Stimulated activated CD4-positive, alpha-beta T cell treated with anti-CD3 and anti-CD28 coated beads, Interleukin-1b, Interleukin-23, amount 100 ng/mL, for 4 hours (primary cell): ENCODE data around the gene MON2.
"Not testable (repeated sequence)": the region's sequence is repeated elsewhere in the genome, so short reads cannot be mapped to it uniquely, and the experiment has no call there.

Source experiments
- DNase-seq, 2 donors: peaks; one replicate each; pipeline ENCODE4 v3.0.0-alpha.2; 2020; ENCODE audit warnings: low read depth in 2 of 2

The MON2 gene

GRCh38 chr12:62481843-62482540 is 15.4 kb downstream of the MON2 start:
- no peak for DNase-seq

- no peak for DNase-seq
Observed at GRCh38 chr12:62482769-62483168, 16.1 kb downstream of the MON2 start.

GRCh38 chr12:62484233-62484632 is 17.6 kb downstream of the MON2 start:
- DNase-seq, result no peak

- no peak for DNase-seq
Observed at GRCh38 chr12:62505786-62506185, 39.2 kb downstream of the MON2 start.

- DNase-seq, result no peak
Observed at GRCh38 chr12:62512901-62513300, 46.3 kb downstream of the MON2 start.

GRCh38 chr12:62514080-62514479 is 47.5 kb downstream of the MON2 start:
- not testable (repeated sequence) for DNase-seq

- no peak for DNase-seq
Observed at GRCh38 chr12:62516927-62517326, 50.3 kb downstream of the MON2 start.

- no peak for DNase-seq
Observed at GRCh38 chr12:62517887-62518286, 51.3 kb downstream of the MON2 start.

GRCh38 chr12:62519043-62519442 is 52.4 kb downstream of the MON2 start:
- no peak for DNase-seq

GRCh38 chr12:62520361-62520760 is 53.7 kb downstream of the MON2 start:
- DNase-seq, result no peak

GRCh38 chr12:62522984-62523383 is 56.4 kb downstream of the MON2 start:
- no peak for DNase-seq

- no peak for DNase-seq
Observed at GRCh38 chr12:62523619-62524018, 57.0 kb downstream of the MON2 start.

- no peak for DNase-seq
Observed at GRCh38 chr12:62525271-62525670, 58.6 kb downstream of the MON2 start.

- DNase-seq, result no peak
Observed at GRCh38 chr12:62530596-62530995, 64.0 kb downstream of the MON2 start.

- DNase-seq, result no peak
Observed at GRCh38 chr12:62532333-62532732, 65.7 kb downstream of the MON2 start.

GRCh38 chr12:62533087-62533754 is 66.6 kb downstream of the MON2 start:
- no peak for DNase-seq

GRCh38 chr12:62533755-62534107 is 67.1 kb downstream of the MON2 start:
- no peak for DNase-seq

- no peak for DNase-seq
Observed at GRCh38 chr12:62536546-62536945, 69.9 kb downstream of the MON2 start.

- DNase-seq, result no peak
Observed at GRCh38 chr12:62537551-62537950, 70.9 kb downstream of the MON2 start.

GRCh38 chr12:62540354-62540753 is 73.7 kb downstream of the MON2 start:
- DNase-seq, result no peak

- DNase-seq, result no peak
Observed at GRCh38 chr12:62542814-62543213, 76.2 kb downstream of the MON2 start.

GRCh38 chr12:62543324-62543723 is 76.7 kb downstream of the MON2 start:
- DNase-seq, result no peak

- no peak for DNase-seq
Observed at GRCh38 chr12:62543741-62544140, 77.1 kb downstream of the MON2 start.
